ENCODE results near the gene ALG12.

- TF ChIP-seq CTCF (IDR thresholded peaks at IDR 0.05) (peak in 5 of 6 experiments; percentile 33 to 70 (median 59)), POLR2A (IDR thresholded peaks at IDR 0.05) (no peak)
Measured at GRCh38 chr22:49930596-49931412, 12.6 kb upstream of the ALG12 start.

Measured in esophagus squamous epithelium (tissue), 4 donors.